Mesendoderm (in vitro differentiated cells): ENCODE results near the gene NID1.
"Not testable (repeated sequence)": the region's sequence is repeated elsewhere in the genome, so short reads cannot be mapped to it uniquely, and the experiment has no call there.

ENCODE experiments used
- DNase-seq: peaks from one replicate; pipeline ENCODE4 v3.0.0; 2013
- H2AK5ac ChIP-seq: 2 replicates; pipeline ENCODE4 v1.6.1; 2013; ENCODE audit warnings: low read length, inconsistent platforms
- H2BK120ac ChIP-seq: 2 replicates; pipeline ENCODE4 v1.6.1; 2013; ENCODE audit warnings: low read depth, mild to moderate bottlenecking, low read length, moderate library complexity, mixed read lengths
- H2BK15ac ChIP-seq: replicated peaks from 2 replicates; pipeline ENCODE4 v1.6.1; 2013; ENCODE audit warnings: low read depth, mild to moderate bottlenecking, moderate library complexity
- H2BK5ac ChIP-seq: 2 replicates; pipeline ENCODE4 v1.6.1; 2013; ENCODE audit warnings: low read length, inconsistent platforms
- H3K18ac ChIP-seq: 2 replicates; pipeline ENCODE4 v1.6.1; 2013; ENCODE audit warnings: mild to moderate bottlenecking, low read length, mixed read lengths
- H3K23ac ChIP-seq: one replicate; pipeline ENCODE4 v1.6.1; 2013; ENCODE audit warnings: low read length
- H3K27ac ChIP-seq: 2 replicates; pipeline ENCODE4 v1.5.1; 2013; ENCODE audit warnings: low read depth, mild to moderate bottlenecking, inconsistent platforms, low read length, moderate library complexity
- H3K27me3 ChIP-seq: 2 replicates; pipeline ENCODE4 v1.6.1; 2013; ENCODE audit warnings: low read length, control low read depth, mild to moderate bottlenecking, inconsistent platforms; ENCODE audit not compliant: insufficient read depth, poor library complexity
- H3K36me3 ChIP-seq: 2 replicates; pipeline ENCODE4 v1.6.1; 2013; ENCODE audit warnings: low read length, inconsistent platforms; ENCODE audit not compliant: control insufficient read depth, insufficient read depth
- H3K4ac ChIP-seq: one replicate; pipeline ENCODE4 v1.6.1; 2013; ENCODE audit warnings: low read depth, mild to moderate bottlenecking, low read length, moderate library complexity
- H3K4me1 ChIP-seq: 2 replicates; pipeline ENCODE4 v1.6.1; 2013; ENCODE audit warnings: low read depth, low read length, inconsistent platforms; ENCODE audit not compliant: control insufficient read depth
- H3K4me2 ChIP-seq: 2 replicates; pipeline ENCODE4 v1.6.1; 2013; ENCODE audit warnings: low read length
- H3K4me3 ChIP-seq: 2 replicates; pipeline ENCODE4 v1.5.1; 2013; ENCODE audit warnings: mild to moderate bottlenecking, low read length
- H3K56ac ChIP-seq: one replicate; pipeline ENCODE4 v1.6.1; 2013; ENCODE audit warnings: low read length
- H3K79me1 ChIP-seq: 2 replicates; pipeline ENCODE4 v1.6.1; 2013; ENCODE audit warnings: low read length, inconsistent platforms
- H3K79me2 ChIP-seq: 2 replicates; pipeline ENCODE4 v1.6.1; 2013; ENCODE audit warnings: mild to moderate bottlenecking, low read length; ENCODE audit not compliant: control insufficient read depth, insufficient read depth
- H3K9ac ChIP-seq: 2 replicates; pipeline ENCODE4 v1.6.1; 2013; ENCODE audit warnings: low read length, inconsistent platforms
- H4K5ac ChIP-seq: one replicate; pipeline ENCODE4 v1.6.1; 2013; ENCODE audit warnings: low read length
- H4K8ac ChIP-seq: one replicate; pipeline ENCODE4 v1.6.1; 2013; ENCODE audit warnings: low read depth, mild to moderate bottlenecking, control low read depth, low read length, moderate library complexity
- WGBS: extraction: QIAGEN DNeasy Blood & Tissue Kit; methylation state at CpG from one replicate; pipeline ENCODE4 v1.1.7; 2013; ENCODE audit warnings: low lambda C conversion rate, missing lambda C conversion rate; ENCODE audit not compliant: insufficient coverage; ENCODE audit errors: extremely low coverage; 5-methylcytosine and 5-hydroxymethylcytosine counted together

NID1 gene

DNA sequence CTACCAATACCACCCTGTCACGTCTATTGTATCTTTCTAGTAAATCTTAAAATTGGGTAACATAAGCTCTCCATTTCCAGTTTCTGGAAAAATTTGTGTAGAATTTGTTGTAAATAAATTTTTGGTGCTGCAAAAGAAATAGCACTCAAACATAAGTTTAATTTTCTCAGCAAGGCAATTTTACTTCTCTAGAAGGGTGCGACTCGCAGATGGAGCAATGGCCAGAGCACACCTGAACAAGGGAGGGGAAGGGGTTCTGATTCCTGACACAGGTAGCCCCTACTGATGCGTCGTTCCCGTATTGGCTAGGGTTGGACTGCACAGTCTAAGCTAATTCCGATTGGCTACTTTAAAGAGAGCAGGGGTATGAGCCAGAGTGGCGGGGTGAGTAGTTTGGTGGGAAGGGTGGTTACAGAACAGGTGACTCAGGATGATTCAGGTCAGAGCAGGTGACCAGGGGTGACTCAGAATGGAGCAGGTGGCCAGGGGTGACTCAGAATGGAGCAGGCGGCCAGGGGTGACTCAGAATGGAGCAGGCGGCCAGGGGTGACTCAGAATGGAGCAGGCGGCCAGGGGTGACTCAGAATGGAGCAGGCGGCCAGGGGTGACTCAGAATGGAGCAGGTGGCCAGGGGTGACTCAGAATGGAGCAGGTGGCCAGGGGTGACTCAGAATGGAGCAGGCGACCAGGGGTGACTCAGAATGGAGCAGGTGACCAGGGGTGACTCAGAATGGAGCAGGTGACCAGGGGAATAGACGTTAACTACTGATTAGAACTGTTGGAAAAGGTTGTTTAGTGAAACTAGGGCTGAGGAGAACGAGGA lies 32.0 kb upstream of the NID1 start:
- not testable (repeated sequence) for H3K4me2 ChIP-seq, H2BK120ac ChIP-seq, H3K23ac ChIP-seq, H2AK5ac ChIP-seq, H2BK5ac ChIP-seq, H3K4me3 ChIP-seq, H3K18ac ChIP-seq, H3K27ac ChIP-seq, H3K36me3 ChIP-seq, H3K4ac ChIP-seq, H2BK15ac ChIP-seq, H3K79me2 ChIP-seq, H3K27me3 ChIP-seq, H3K9ac ChIP-seq, H4K5ac ChIP-seq, H3K56ac ChIP-seq, H3K4me1 ChIP-seq, H4K8ac ChIP-seq, H3K79me1 ChIP-seq
- WGBS: no CpG with 5 or more reads among the region's 15 CpGs
- DNase-seq: peak; percentile 98

GRCh38 chr1:236095705-236096520 lies 31.0 kb upstream of the NID1 start:
- H3K18ac ChIP-seq: no peak overlapping the region
- no peak overlapping the region for H3K4me3 ChIP-seq
- H3K23ac ChIP-seq: no peak overlapping the region
- H4K5ac ChIP-seq: no peak overlapping the region
- no peak overlapping the region for H3K27ac ChIP-seq
- no peaks in the 10 kb centered on the region for H3K79me1 ChIP-seq
- 100% methylated on average over 1 of the region's 3 CpGs for WGBS
- H3K9ac ChIP-seq: no peak overlapping the region
- no peaks in the 10 kb centered on the region for H3K4me1 ChIP-seq
- no peak overlapping the region for H2BK15ac ChIP-seq
- no peaks in the 10 kb centered on the region for H3K79me2 ChIP-seq
- H3K56ac ChIP-seq: no peak overlapping the region
- H3K36me3 ChIP-seq: no peaks in the 10 kb centered on the region
- H2BK120ac ChIP-seq: no peak overlapping the region
- H2BK5ac ChIP-seq: no peak overlapping the region
- H4K8ac ChIP-seq: no peak overlapping the region
- no peaks in the 10 kb centered on the region for H3K27me3 ChIP-seq
- no peak overlapping the region for H2AK5ac ChIP-seq
- no peak for DNase-seq
- no peak overlapping the region for H3K4ac ChIP-seq
- no peak overlapping the region for H3K4me2 ChIP-seq

GRCh38 chr1:236092899-236093298 lies 28.0 kb upstream of the NID1 start:
- H3K4me3 ChIP-seq: no peak overlapping the region
- H2BK15ac ChIP-seq: no peak overlapping the region
- H3K23ac ChIP-seq: no peak overlapping the region
- H2AK5ac ChIP-seq: no peak overlapping the region
- no peak overlapping the region for H2BK5ac ChIP-seq
- no peaks in the 10 kb centered on the region for H3K79me1 ChIP-seq
- H3K27me3 ChIP-seq: no peaks in the 10 kb centered on the region
- no peak overlapping the region for H3K9ac ChIP-seq
- H4K8ac ChIP-seq: no peak overlapping the region
- no peaks in the 10 kb centered on the region for H3K36me3 ChIP-seq
- WGBS: no CpG with 5 or more reads among the region's 5 CpGs
- H3K4me1 ChIP-seq: no peaks in the 10 kb centered on the region
- no peak overlapping the region for H4K5ac ChIP-seq
- H3K18ac ChIP-seq: no peak overlapping the region
- H3K79me2 ChIP-seq: no peaks in the 10 kb centered on the region
- H3K27ac ChIP-seq: no peak overlapping the region
- H3K56ac ChIP-seq: no peak overlapping the region
- H2BK120ac ChIP-seq: no peak overlapping the region
- no peak overlapping the region for H3K4ac ChIP-seq
- DNase-seq: no peak
- H3K4me2 ChIP-seq: no peak overlapping the region

GRCh38 chr1:236091933-236092318 lies 27.0 kb upstream of the NID1 start:
- Histone ChIP-seq H3K36me3 (no peaks in the 10 kb centered on the region), H3K4me2 (no peak overlapping the region), H3K18ac (no peak overlapping the region), H3K23ac (no peak overlapping the region), H3K27me3 (no peaks in the 10 kb centered on the region), H4K8ac (no peak overlapping the region), H3K56ac (no peak overlapping the region), H3K79me1 (no peaks in the 10 kb centered on the region), H4K5ac (no peak overlapping the region), H2BK5ac (no peak overlapping the region), H2AK5ac (no peak overlapping the region), H3K9ac (no peak overlapping the region), H3K79me2 (no peaks in the 10 kb centered on the region), H3K4me3 (no peak overlapping the region), H3K4me1 (no peaks in the 10 kb centered on the region), H2BK15ac (no peak overlapping the region), H3K27ac (no peak overlapping the region), H3K4ac (no peak overlapping the region), H2BK120ac (no peak overlapping the region)
- WGBS: no CpG with 5 or more reads among the region's 5 CpGs
- DNase-seq: no peak

DNA sequence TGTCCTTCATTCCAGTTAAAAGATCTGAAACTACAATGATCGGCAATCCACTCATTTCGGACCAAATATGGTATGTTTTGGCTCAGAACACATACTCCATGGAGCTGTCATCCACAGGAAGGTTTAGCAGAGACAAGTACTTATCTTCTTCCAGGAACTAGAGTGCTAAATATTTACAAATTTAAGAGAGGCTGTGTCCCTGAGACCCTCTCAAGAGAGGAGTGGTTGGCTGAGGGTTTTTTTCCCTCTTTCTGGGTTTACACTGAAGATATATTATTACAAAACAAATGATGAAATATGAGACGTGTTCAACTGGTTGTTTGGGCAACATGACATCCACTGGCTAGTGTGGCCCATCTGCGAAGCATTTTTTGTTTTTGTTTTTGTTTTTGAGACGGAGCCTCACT lies 25.9 kb upstream of the NID1 start:
- Histone ChIP-seq H3K23ac (no peak overlapping the region), H3K79me2 (no peaks in the 10 kb centered on the region), H3K36me3 (no peaks in the 10 kb centered on the region), H3K9ac (no peak overlapping the region), H3K4me3 (no peak overlapping the region), H3K79me1 (no peaks in the 10 kb centered on the region), H3K4ac (no peak overlapping the region), H2AK5ac (no peak overlapping the region), H3K27me3 (no peaks in the 10 kb centered on the region), H2BK120ac (no peak overlapping the region), H2BK15ac (no peak overlapping the region), H3K27ac (no peak overlapping the region), H4K5ac (no peak overlapping the region), H3K4me2 (no peak overlapping the region), H3K18ac (no peak overlapping the region), H2BK5ac (no peak overlapping the region), H3K4me1 (no peaks in the 10 kb centered on the region), H4K8ac (no peak overlapping the region), H3K56ac (no peak overlapping the region)
- WGBS: no CpG with 5 or more reads among the region's 5 CpGs
- DNase-seq: no peak
